NCI-H748 (cell line): ENCODE measurements around the gene PCSK6.

Experiments
- DNase-seq: peaks from one replicate; lab custom pipeline; 2025; ENCODE audit not compliant: unreplicated experiment; lab: John Stamatoyannopoulos, UW

Gene PCSK6

DNA sequence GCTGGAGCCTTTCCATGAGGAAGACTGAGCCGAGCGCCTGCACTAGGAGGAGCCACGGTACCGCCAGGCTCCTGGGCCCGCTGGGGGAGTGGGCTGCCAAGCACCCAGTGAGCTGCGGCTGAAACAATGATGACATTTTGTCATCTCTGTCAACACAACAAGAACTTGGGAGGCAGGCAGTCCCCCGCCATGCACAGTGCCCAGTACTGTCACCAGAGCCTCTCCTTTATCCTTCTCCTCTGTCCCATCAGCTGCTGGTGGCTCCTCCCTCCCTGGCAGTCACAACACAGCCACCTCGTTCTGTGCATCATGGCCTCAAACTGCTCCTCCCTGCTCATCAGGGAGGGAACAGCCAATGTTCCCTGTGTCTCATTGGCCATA is 34.0 kb upstream of the PCSK6 start:
- no peak for DNase-seq

DNA sequence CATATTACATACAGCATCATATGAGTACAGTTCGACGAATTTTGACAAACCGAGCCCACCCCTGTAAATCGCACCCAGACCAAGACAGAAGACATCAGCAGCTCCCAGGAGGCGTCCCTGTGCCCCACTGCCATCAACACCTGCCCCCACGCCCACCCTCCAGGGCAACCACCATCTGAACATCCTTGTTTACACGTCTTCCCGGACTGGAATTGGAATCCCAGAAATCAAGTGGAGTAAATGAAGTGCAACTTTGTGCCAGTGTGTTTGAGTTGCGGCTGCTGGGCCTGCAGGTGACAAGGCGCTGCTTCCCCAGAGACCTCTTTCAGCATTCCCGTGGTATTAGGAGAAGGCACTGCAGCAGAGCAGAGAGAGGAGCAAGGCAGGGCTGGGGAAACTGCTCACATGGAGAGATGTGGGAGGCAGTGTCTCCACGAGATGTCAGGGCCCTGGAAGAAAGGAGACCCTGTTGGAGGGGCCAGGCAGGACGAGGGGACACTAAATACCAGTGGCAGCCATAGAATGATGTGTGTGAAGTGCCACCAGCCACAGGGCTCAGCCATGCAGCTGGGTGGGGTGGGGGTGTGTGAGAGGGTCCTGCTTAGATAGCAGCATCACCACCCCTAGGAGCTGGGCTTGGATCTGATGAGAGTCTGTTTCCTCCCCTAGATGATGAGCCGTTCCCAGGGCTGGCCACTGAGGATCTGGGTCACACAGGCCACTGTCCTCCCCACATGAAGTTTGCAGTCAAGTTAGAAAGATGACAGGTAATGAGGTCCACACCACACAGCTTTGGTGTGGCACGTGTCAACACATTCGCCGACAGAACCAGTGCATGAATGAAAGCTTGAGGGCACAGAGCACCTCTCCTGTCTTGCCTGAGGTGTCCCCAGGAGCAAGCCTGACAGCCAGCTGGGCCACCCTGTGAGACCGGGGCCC is 33.4 kb upstream of the PCSK6 start:
- no peak for DNase-seq

DNA sequence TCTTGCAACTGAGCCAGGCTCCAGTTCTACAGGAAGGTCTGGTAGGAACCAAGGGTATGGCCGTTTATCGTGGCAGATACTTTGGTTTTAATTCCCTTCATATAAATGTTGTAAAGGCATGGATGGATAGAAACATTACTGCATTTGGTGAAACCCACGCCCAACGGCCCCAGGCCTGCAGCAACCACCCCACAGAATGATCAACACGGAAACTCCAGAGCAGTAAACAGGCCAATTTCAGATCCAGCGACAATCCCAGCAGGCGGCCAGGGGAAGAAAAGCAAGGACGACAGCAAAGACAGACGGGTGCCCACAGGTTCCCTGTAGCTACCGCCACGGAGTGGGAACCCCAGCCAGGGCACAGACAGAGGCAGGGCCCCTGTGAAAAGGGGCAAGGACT is 32.6 kb upstream of the PCSK6 start:
- DNase-seq = no peak

DNA sequence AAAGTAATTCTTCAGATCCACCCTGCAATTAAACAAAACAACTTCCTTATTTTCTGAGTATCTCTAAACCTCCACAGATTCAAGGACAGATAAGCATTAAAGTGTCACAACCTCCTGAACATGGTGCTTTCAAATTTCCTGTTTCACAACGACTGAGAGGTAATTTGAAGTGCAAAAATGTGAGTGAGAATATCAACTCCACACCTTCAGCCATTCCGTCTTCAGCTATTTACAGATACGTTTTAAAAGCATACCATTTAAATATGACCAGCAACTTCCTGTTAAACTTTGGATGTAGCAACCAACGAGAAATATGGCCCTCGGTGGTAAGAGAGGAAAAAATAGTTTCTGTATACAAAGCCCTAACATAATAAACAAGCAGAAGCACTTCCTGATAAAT is 32.1 kb upstream of the PCSK6 start:
- DNase-seq = no peak

DNA sequence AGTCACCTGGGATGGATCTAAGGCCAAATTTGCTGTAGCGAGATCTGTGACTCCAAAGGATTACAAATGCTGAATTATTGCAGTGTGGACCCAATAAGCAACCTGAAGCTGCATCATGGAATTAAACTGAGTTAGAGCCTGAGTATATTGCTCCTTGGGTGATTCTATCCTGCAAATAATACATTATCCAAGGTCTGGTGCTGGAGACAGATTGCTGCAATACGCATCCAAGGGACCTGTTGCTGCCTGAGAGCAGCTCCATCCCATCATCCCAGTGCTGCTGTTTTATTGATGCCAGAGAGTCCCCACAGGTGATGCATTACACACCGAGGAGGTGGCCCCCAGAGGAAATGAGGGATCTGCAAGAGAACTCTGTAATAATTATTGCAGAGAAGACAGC is 31.6 kb upstream of the PCSK6 start:
- no peak for DNase-seq

DNA sequence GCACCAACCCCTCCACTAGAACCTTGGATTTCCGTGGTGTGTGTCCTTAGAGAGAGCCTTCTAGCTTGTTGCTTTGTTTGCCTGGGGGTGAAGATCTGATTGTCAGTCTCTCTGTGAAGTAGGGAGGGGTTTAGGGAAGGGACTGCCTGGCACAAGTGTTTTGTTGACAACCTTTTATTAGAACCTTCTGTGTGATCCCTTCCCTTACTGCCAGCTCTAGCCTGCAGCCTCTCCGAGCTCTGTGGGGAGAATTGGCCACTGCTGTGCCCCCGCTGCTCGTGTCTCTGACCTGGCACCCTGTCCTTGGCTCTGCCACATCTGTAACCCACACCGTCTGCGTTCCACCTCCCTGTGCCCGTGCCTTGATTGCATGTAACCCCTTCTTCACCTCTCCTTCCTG is 30.9 kb upstream of the PCSK6 start:
- DNase-seq = no peak

DNA sequence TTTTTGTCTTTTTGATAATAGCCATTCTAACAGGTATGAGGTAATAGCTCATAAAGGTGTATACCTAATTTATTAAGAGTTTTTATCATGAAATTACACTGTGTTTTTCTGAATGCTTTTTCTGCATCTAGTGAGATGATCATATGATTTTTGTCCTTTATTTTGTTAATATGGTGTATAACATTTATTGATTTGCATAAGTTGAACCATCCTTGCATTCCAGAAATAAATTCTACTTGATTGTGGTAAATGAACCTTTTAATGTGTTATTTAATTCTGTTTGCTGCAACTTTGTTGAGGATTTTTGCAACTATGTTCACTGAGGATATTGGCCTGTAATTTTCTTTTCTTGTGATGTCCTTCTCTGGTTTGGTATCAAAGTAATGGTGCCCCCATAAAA is 28.0 kb upstream of the PCSK6 start:
- no peak for DNase-seq

DNA sequence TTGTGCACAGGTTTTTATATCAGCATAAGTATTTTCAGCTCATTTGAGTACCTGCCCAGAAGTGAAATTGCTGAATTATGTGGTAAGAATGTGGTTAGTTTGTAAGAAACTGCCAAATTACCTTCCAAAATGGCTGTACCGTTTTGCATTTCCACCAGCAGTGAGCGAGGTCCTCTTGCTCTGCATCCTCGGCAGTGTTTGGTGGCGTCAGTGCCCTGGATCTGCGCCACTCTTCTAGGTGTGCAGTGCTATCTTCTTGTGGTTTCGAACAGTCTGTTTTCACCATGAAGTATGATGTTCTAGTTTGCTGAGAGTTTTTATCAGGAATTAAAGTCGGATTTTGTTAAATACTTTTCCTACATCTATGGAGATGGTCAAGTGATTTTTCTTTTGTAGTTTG is 24.8 kb upstream of the PCSK6 start:
- DNase-seq = no peak

DNA sequence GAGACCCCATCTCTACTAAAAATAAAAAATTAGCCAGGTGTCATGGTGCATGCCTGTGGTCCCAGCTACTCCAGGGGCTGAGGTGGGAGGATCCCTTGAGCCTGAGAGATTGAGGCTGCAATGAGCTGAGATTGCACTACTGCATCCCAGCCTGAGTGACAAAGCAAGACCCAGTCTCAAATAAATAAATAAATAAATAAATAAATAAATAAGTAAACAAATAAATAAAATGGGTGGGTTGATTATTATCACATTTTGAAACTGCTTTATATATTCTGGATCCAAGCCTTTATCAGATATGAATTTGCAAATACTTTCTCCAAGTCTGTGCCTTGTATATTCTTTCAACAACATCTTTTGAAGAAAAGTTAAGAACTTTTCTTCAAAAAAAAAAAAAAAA is 22.2 kb upstream of the PCSK6 start:
- DNase-seq = no peak

DNA sequence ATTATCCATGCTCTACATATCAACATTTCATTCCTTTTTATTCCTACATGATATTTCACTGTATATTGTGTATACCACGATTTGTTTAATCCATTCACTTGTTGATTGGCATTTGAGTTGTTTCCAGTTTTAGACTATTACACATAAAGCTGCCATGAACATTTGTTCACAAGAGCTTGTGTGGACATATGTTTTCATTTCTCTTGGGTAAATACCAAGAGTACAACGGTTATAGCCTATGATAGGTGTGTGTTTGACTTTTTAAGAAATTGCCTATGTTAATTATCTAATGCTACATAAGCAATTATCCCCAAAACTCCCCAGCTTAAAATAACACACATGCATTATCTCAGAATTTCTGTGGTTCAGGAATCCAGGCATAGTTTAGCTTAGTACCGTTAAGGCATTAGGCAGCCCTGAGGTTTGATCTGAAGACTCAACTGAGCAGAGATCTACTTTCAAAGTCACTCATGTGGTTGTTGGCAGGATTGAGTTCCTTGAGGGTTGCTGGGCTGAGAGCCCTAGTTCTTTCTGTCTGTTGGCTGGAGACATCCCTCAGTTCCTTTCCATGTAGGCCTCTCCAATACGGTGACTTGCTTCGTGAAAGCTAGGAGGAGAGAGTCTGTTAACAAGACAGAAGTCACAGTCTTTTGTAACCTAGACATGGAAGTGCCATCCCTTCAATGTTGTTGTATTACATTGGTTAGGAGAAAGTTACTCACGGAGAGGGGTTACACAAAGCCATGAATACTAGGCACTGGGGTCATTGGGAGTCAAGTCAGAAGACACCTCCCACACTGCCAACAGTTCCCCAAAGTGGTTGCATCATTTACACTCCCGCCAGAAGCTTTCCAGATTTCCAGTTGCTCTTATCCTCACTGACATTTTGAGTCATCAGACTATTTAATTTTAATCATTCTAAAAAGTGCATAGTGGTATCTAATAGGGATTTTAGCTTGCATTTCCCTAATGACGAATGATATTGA is 21.0 kb upstream of the PCSK6 start:
- DNase-seq = no peak

DNA sequence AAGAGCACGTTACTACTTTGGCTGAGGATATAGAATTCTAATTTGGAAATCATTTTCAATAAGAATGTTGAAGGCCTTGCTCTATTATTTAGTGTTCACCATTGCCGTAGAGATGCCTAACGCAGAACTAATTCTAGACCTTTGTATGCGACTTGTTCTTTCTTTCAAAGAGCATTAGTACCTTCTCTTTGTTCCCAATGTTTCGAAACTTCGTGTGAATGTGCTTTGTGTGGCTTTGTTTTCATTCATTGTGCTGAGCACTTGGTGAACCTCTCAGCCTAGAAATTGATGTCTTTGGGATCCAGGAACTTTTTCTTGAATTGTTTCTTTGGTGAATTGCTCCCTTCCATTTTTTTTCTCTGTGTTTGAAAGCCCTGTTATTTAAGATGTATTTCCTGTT is 19.8 kb upstream of the PCSK6 start:
- no peak for DNase-seq

DNA sequence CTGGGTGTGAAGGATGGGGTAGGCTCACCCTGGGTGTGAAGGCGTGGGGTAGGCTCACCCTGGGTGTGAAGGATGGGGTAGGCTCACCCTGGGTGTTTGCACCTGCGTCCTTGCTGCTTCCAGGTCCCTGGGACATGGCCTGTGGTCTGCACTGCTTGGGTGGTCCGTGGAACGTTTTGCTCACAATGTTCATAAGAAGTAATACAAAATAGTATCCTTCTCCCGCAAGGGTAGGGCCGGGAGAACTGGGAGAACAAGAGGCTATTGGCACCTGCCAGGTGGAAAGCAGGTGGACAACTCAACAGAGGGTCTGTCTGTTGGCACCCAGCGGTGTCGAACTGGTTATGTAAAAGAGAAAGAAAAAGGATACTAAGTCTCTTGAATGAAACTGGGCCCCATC is 17.0 kb upstream of the PCSK6 start:
- no peak for DNase-seq

DNA sequence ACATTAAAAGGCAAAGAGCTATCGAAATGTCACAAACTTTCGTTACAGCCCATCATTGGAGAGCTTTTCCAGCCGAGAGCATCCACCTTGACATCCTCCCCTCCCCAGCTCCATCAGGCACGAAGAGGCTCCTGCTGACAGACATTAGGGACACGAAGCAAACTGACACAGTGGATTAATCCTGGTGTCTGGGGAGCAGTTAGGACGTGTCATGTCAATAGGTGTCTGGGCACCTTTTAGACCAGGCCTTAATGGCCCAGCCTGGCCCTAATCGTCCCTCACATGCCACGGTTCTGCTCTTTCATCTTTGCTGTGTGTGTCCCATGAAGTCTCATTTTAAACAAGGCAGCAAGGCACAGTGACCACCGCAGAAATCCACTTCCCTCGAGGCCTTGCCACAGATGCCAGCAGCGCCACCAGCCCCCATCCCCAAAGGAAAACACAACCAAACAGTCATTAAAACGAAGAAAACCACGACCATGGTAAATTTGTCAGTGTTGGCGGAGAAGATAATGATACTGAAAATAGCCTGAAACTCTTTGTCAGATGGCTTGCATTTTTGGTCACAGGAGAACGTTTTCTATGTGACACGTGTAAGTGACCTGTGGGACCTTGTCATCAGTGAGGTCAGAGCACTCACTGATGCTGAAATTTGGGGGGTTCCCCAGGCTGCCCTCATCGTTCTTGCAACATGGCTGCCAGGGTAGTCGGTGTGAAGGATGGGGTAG is 16.3 kb upstream of the PCSK6 start:
- DNase-seq = no peak

DNA sequence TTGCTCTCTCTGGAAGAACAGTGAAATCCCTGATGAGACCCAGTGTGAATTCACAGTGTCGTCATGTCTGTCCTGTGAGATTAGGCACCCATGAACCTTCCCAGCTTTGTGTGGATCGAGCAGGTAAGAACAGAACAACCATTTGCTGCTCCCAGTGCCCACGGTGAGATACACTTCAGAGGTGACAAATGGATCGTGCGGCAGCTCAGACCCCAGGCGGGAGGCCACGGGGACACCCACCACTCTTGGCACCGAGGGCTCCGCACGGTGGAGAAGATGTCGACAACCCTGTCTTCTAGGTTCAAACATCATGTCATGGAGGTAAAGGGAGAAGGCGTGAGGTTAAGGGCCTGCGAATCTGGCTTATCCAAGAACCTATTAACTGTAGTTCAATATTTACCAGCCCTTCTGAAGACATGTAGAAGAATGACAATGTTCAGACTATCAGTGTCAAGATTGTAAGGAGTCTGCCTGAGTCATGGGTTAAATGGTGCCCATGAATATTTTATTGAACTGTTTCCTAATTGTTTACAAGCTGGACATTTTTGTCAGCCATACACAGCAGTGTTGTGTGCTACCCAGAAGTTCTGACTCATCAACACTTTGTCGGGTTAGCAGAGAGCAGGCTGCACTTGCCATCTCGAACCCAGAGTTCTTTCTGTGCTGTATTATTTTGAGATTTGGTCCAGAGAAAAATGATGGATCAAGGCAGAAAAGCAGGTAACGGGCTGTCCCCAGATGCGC is 15.5 kb upstream of the PCSK6 start:
- DNase-seq = no peak

DNA sequence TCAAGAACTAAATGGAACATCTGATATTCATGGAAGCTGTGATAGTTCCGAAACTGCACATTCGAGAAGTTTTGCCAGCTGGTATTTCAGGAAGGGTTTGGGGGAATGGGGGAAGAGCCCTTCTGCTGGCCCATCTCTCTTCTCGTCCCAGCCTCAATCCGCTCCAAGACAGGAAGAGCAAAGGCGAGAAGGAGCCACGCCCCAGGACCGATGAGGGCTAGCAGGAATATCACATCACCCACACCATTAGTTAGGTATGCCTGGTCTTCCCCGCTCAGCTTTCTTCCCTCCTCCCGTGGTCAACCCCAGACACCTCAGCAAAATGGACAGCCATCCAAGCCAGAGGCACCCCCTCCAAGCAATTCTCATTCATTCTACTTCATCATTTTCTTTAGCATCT is 14.9 kb upstream of the PCSK6 start:
- no peak for DNase-seq

DNA sequence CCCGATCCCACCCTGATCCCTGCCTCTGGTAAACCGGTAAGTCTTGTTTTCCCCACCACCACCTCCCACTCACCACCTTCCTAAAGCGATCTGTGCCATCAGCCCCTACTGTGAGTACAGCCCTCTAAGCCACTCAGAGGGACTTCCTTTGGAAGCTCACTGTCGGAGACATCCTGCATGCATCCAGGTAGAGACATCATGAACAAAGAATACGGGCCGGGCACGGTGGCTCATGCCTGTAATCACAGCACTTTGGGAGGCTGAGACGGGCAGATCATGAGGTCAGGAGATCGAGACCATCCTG is 13.7 kb upstream of the PCSK6 start:
- no peak for DNase-seq

DNA sequence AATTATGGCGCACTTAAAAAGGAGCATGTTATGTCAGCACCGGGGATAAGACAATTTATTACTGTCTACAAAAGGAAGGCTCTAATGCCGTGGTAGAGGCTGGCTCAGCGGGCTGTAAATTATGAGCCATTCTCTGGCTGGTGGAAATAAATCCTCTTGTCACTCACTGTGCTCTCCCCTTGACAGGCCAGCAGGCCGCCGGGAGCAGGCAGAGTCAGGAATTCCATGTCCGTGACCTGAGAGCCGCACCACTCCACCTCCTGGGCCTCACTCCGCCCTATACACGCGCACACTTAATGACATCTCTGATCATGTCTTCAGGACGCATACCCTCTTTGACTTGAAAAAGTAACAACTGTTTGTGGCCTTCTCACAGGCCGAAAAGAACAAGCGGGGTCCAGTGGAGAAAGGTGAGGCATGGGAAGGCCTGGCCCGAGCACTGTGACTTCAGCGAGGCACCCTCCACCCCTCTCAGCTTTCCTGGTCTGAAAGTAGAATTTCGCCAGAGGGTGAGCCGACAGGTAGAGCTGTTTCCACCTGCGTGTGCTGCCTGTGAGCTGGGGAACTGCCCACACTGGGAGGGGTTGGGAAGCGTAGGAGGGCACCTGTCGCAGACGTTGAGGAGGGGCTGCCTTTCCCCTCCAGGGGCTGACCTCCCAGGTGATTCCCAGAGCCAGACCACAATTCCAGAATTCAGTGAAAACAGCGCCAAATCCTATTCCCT is 13.2 kb upstream of the PCSK6 start:
- no peak for DNase-seq

DNA sequence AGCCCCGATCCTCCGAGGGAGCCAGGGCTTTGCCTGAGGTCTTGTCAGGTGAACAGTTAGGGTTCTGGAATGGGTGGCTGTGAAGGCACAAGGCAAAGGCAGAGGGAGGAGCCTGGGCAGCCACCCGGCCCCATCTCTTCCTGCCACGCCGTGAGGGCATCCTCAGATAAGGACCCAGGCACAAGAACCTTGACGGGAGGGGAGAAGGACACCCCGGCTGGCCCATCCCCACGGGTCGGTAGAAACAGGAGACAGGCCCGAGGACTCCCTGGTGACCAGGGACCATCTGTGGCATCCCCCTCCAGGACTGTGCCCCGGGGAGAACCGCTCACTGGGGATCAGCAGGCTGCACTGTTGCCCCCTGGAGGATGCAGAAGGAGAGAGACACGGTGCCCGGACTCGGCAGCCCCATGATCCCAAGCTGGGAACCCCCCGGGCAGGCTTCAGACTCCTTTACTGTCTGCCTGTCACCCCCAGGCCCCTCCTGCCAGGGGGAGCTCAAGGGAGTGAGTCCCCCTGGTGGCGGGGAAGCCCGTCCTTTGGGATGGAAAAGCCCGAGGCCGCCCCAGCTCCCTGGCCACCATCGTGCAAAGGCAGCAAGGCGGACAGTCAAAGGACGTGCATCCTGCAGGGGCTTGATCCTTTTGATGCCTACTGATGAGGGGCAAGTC is 12.3 kb upstream of the PCSK6 start:
- DNase-seq = no peak

DNA sequence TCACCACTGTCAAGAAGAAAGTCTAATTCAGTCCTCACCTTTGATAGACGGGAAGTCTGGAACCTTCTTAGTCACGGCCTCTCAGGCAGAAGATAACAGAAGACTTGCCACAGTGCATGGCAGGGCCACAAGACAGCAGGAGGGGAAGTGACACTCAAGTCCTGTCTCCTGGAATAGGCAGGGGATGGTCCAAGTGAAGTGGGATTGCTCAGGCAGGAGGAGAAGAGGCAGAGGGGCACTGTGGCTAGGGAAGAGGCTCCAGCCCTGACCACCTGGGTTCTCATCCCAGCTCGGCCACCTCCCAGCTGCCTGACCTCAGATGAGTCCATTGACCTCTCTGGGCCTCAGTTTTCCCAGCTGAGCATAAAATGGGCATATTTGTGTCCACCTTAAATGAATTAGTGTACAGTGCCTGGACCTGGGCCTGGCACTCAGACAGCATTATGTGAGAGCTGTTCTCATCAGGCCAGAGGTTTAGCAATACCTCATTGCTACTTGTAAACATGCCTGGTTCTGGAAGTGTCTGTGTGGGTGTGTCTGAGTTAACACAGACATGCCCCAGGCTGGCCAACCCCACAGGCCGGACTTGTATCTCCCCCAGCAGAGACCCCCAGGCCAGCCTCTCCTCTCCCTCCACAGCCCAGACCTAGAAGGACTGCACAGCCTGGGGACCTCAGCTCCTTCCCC is 11.5 kb upstream of the PCSK6 start:
- no peak for DNase-seq
